Vagina (tissue), 2 donors: Measurements from ENCODE around the gene CACNG1.

ENCODE experiments used
- CTCF ChIP-seq, 3 experiments: fragments of 450-650 bp in 2 of 3; fragments of 200-600 bp in 1 of 3; sonication (generic) in 1 of 3; IDR thresholded peaks; one replicate each; pipeline ENCODE4 v1.5.1; 2017 to 2019; ENCODE audit warnings: antibody characterized with exemption in 3 of 3, mild to moderate bottlenecking in 2 of 3, moderate library complexity in 2 of 3
- POLR2A ChIP-seq, 2 donors: fragments of 450-650 bp; IDR thresholded peaks; one replicate each; pipeline ENCODE4 v1.6.1; 2017; ENCODE audit warnings: antibody characterized with exemption in 2 of 2, mild to moderate bottlenecking in 2 of 2, moderate library complexity in 2 of 2
- POLR2AphosphoS5 ChIP-seq, 2 donors: sonication (generic); formaldehyde crosslinking; IDR thresholded peaks; one replicate each; pipeline ENCODE4 v1.9.0; 2017; ENCODE audit warnings: antibody characterized with exemption in 2 of 2, mild to moderate bottlenecking in 2 of 2, low read depth in 1 of 2; ENCODE audit not compliant: insufficient read depth in 1 of 2

- TF ChIP-seq CTCF (IDR thresholded peaks at IDR 0.05) (no peak), POLR2A (IDR thresholded peaks at IDR 0.05) (no peak), POLR2AphosphoS5 (IDR thresholded peaks at IDR 0.05; ENCODE audit: insufficient read depth in 1 of 2, low read depth in 1 of 2) (no peak)
Measured at GRCh38 chr17:67098006-67098405, 53.7 kb downstream of the CACNG1 start.
